T47D (cell line): ENCODE measurements around the gene ADD1.

ENCODE experiments used
- DNase-seq, 2 experiments: peaks; one replicate each; pipeline versions ENCODE4 v3.0.0 to v3.0.0-alpha.2; 2011 to 2012; ENCODE audit warnings: low read depth in 1 of 2, low spot score in 1 of 2
- JUND ChIP-seq: IDR thresholded peaks from 2 replicates; pipeline ENCODE4 v1.6.1; 2012; ENCODE audit warnings: low read depth
- in situ Hi-C: cut with HindIII; loops from 2 replicates; pipeline ENCODE4 v1.10.0; 2016; ENCODE audit warnings: low sequenced_read_pairs, low pct_unique_long_range_greater_than_20kb

ADD1 gene

DNA sequence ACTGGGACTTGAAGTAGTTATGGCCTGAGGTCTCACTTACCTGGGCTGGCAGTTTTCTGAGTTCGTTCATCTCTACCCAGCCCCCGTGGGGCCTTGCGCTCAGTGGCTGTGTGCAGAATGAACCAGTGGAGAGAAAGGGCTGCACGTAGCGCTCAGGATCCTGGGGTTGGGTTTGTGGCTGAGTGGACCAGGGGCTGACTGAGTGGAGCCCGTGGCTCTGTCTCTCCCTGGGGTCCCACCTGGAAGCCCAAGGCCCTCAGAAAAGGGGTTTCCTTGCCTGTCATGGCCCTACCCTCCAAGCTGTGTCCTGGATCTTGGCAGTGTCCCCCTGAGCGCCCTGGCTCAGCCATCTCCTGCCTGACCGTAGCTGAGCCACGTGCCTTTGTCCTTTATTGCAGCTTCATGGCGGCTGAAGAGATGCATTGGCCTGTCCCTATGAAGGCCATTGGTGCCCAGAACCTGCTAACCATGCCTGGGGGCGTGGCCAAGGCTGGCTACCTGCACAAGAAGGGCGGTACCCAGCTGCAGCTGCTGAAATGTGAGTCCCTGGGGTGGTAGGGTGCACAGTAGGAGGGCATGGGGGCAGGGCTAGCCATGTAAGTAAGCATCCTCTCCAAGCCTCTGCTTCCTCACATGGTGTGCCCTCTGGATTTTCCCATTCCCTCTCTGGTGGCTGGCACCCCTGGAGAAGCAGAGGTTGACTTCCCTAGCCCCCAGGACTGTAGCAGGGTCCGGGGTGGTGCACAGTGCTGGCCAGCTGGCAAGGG, 23.2 kb upstream of the ADD1 start:
- in situ Hi-C loops, result no loop called here
- TF ChIP-seq JUND, result no peak
- DNase-seq, result peak; percentile 38 to 90

GRCh38 chr4:2822461-2823300, 21.0 kb upstream of the ADD1 start:
- in situ Hi-C loops, result no loop called here
- no peak for DNase-seq
- no peak for TF ChIP-seq JUND

GRCh38 chr4:2823301-2823670, 20.4 kb upstream of the ADD1 start:
- in situ Hi-C loops, result no loop called here
- no peak for DNase-seq
- no peak for TF ChIP-seq JUND

GRCh38 chr4:2823671-2824328, 19.8 kb upstream of the ADD1 start:
- TF ChIP-seq JUND, result no peak
- DNase-seq, result no peak

GRCh38 chr4:2824329-2824835, 19.3 kb upstream of the ADD1 start:
- in situ Hi-C loops, result no loop called here
- TF ChIP-seq JUND, result no peak
- DNase-seq, result no peak

More at GRCh38 chr4:2823671-2824328, 19.8 kb upstream of the ADD1 start:
- in situ Hi-C loops, result no loop called here

DNA sequence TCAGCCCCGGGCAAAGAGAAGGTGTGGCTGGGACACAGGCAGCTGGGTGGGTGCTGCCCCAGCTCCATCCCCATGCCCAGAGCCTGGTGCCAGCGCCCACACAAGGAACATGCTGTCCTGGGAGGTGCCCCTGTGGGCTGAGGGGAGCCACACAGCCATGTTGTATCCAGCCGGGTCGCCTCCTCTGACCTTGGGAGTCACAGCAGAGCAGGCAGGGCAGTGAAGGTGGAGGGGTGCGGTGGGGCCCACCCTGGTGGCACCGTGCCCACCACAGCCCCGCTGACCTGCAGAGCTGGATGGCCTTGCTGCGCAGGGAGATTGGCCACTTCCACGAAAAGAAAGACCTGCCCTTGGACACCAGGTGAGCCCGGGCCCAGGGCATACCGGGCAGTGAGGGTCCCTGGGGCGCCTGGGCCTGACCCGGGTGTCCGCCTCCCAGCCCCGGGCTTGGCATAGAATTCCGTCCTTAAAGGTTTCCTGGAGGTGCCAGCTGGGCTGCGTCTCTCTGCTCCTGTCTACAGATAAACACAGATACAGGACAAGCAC, 18.7 kb upstream of the ADD1 start:
- no peak for TF ChIP-seq JUND
- in situ Hi-C loops, result no loop called here
- no peak for DNase-seq

DNA sequence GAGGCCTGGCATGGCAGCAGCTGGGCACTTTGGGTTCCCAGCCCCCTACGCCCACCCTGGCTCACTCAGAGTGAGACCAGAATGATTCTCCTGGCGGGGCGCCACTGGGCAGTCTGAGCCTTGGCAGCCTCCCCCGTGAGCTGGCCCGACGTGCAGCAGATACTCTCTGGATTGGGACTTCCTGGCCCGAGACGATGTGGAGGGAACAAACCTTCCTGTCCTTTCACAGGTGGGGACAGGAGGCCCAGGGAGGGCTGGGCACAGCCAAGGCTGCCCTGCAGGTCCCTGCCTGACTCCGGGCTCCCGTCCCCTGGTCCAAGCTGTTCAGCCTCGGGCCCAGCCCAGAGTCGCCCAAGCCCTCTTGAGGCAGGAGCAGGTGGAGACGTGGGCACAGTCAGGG, 17.9 kb upstream of the ADD1 start:
- no peak for DNase-seq
- in situ Hi-C loops, result no loop called here
- no peak for TF ChIP-seq JUND

- no peak for DNase-seq
- no peak for TF ChIP-seq JUND
- in situ Hi-C loops, result no loop called here
Measured at GRCh38 chr4:2827071-2827873, 16.4 kb upstream of the ADD1 start.

DNA sequence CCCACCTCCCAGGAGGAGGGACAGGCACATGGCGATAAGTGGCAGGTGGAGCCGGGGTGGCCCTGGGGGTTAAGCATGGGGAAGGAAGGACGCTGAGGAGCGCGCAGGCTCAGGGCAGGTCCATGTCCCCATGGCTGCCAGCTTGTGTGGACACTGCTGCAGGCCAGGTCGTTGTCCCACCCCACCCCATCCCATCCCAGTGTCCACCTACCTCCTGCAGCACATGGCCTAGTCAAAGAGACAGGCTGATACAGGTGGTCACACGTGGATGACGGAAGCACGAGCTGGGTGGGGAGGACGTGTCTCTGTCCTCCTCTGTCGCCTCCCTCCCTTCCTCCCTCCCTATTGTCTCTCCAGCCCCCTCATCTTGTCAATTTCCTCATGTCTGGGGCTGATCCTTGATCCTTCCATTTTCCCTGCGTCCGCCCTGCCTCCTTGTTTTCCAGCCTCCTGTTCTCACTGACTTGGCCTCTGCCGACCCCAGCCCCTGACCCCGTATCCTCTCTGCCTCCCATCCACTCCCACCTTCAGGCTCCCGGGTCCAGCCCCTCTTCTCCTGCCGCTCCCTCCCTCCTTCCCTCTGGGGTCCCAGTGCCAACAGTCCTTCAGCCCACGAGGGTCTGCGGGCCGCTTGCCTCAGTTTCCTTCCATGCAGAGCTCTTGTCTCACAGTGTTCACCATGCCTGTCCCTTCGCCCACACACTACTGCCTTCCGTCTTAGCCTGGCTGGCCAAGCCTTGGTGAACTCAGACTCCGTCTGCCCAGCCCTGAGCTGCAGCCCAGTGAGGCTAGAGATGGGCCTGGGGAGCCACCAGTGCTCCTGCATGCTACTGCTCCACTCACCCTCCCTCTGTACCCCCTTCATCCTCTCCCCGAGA, 15.5 kb upstream of the ADD1 start:
- in situ Hi-C loops, result no loop called here
- DNase-seq, result no peak
- TF ChIP-seq JUND, result no peak

DNA sequence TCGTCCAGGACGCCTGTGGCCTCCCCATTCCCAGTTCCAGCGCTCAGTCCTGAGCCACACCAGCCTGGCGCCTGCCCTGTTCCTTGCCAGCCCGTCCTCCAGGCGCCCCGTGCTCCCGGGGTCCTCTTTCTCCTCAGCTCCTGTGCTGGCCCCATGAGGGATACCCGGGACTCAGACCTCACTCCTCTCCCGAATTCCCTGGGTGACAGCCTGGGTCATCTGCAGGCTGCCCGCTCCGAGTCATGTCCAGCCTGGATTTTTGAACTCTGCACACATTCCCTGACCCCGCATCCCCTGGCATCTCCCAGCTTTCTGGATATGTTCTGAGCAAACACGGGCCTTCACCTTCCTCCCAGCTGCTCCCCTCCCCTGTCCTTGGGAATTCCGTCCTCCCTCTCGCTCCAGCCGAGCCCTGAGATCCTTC, 14.9 kb upstream of the ADD1 start:
- DNase-seq, result no peak
- in situ Hi-C loops, result no loop called here

More for the DNA sequence above, 14.9 kb upstream of the ADD1 start:
- no peak for TF ChIP-seq JUND
